Body of pancreas (tissue), 4 donors: Measurements from ENCODE around the gene SDHC.
A peak's percentile ranks its signal among the peaks of the same experiment; 100 is the strongest.

Experiments used
- CTCF ChIP-seq, 7 experiments: fragments of 450-650 bp in 4 of 7; fragments of 200-600 bp in 3 of 7; sonication (generic) in 3 of 7; IDR thresholded peaks; one replicate each; pipeline ENCODE4 v1.5.1; 2016 to 2019; ENCODE audit warnings: antibody characterized with exemption in 7 of 7
- POLR2A ChIP-seq, 3 donors: fragments of 450-650 bp; IDR thresholded peaks; one replicate each; pipeline ENCODE4 v1.6.1; 2016; ENCODE audit warnings: antibody characterized with exemption in 3 of 3, mild to moderate bottlenecking in 2 of 3

- TF ChIP-seq CTCF (IDR thresholded peaks at IDR 0.05), result peak in 5 of 7 experiments; percentile 13 to 48 (median 46)
- TF ChIP-seq POLR2A (IDR thresholded peaks at IDR 0.05), result peak; percentile 27 to 81 (median 77)
Observed at GRCh38 chr1:161305867-161306519, 8.2 kb upstream of the SDHC start.
